ENCODE data around the gene INSL4. TPM values are rescaled to one million over a fixed set of nuclear protein-coding genes. Genes with fewer than 3 reads are reported as not detected.

The INSL4 gene
- total RNA-seq, result not detected

- Histone ChIP-seq H3K9me3 (no peaks in the 10 kb centered on the region), H3K27ac (no peak within 1 kb of the TSS), H3K36me3 (no peaks in the 10 kb centered on the region), H3K27me3 (no peaks in the 10 kb centered on the region), H3K4me1 (no peaks in the 10 kb centered on the region), H3K4me3 (replicated peaks in 1 of 3) (no peak within 1 kb of the TSS)
- intact Hi-C loops (cut with DNase I), result no loop called here
- DNase-seq, result no peak
- TF ChIP-seq POLR2A (IDR thresholded peaks at IDR 0.05) (no peak), CTCF (IDR thresholded peaks at IDR 0.05) (no peak)
- WGBS, 2 donors, result 82 to 84% methylated on average over 2 of the region's 2 CpGs
These were observed at the start of gene INSL4 for GRCh38 chr9:5231212-5231611. INSL4 (plus strand) TSS chr9:5231419; CDS start chr9:5231524, 105 bp downstream.

- H3K36me3 ChIP-seq, result no peaks in the 10 kb centered on the region
- DNase-seq, result no peak
- H3K27me3 ChIP-seq, result no peaks in the 10 kb centered on the region
- H3K4me3 ChIP-seq (replicated peaks in 1 of 3), result no peak overlapping the region
- no peaks in the 10 kb centered on the region for H3K4me1 ChIP-seq
- TF ChIP-seq CTCF (IDR thresholded peaks at IDR 0.05) (no peak), POLR2A (IDR thresholded peaks at IDR 0.05) (no peak)
- H3K27ac ChIP-seq, result no peak overlapping the region
- intact Hi-C loops (cut with DNase I), result loop anchor here (5.0 kb wide), 1 partner anchor 408 kb away; no protein-coding TSS in a partner anchor
- no peaks in the 10 kb centered on the region for H3K9me3 ChIP-seq
- WGBS, 2 donors, result 87 to 89% methylated on average over 2 of the region's 2 CpGs
These were observed 46.4 kb upstream of the INSL4 start for GRCh38 chr9:5184776-5185175.

- Histone ChIP-seq H3K4me3 (replicated peaks in 1 of 3) (no peak within 1 kb of the TSS), H3K27ac (no peak within 1 kb of the TSS), H3K9me3 (no peaks in the 10 kb centered on the region), H3K27me3 (no peaks in the 10 kb centered on the region), H3K36me3 (no peaks in the 10 kb centered on the region), H3K4me1 (no peaks in the 10 kb centered on the region)
- no peak for TF ChIP-seq CTCF (IDR thresholded peaks at IDR 0.05)
- no peak for TF ChIP-seq POLR2A (IDR thresholded peaks at IDR 0.05)
- intact Hi-C loops (cut with DNase I), result loop anchor here (5.0 kb wide), 1 partner anchor 407 kb away; no protein-coding TSS in a partner anchor
- WGBS, 2 donors, result 94% methylated on average over 44 of the region's 44 CpGs
- no peak for DNase-seq
These were observed 45.9 kb upstream of the INSL4 start, which contains the start of gene INSL6 for GRCh38 chr9:5185220-5185840. INSL6 (minus strand) TSS chr9:5185639; CDS start chr9:5185602, 37 bp downstream.

- intact Hi-C loops (cut with DNase I), result loop anchor here (5.0 kb wide), 1 partner anchor 406 kb away; no protein-coding TSS in a partner anchor
These were observed 44.6 kb upstream of the INSL4 start for GRCh38 chr9:5186416-5187169.

More at GRCh38 chr9:5186416-5187169, 44.6 kb upstream of the INSL4 start:
- H3K36me3 ChIP-seq, result no peaks in the 10 kb centered on the region
- TF ChIP-seq CTCF (IDR thresholded peaks at IDR 0.05), result peak in 5 of 6 experiments; percentile 40 to 88 (median 51)
- no peak for TF ChIP-seq POLR2A (IDR thresholded peaks at IDR 0.05)
- peak; percentile 53 to 64 for DNase-seq
- H3K4me1 ChIP-seq, result no peaks in the 10 kb centered on the region
- WGBS, 2 donors, result 30 to 35% methylated on average over 8 of the region's 8 CpGs
- H3K27me3 ChIP-seq, result no peaks in the 10 kb centered on the region
- H3K9me3 ChIP-seq, result no peaks in the 10 kb centered on the region
- no peak overlapping the region for H3K4me3 ChIP-seq (replicated peaks in 1 of 3)
- no peak overlapping the region for H3K27ac ChIP-seq

Data from thyroid gland (tissue), 4 donors.